Measurements from ENCODE around the gene UQCC2. TPM values are rescaled to one million over a fixed set of nuclear protein-coding genes. Genes with fewer than 3 reads are reported as not detected.

Gene UQCC2
- total RNA-seq, 1 donor from 2014 or later: 190 TPM

- intact Hi-C loops (cut with micrococcal nuclease): no loop called here
- DNase-seq (peak; percentile 59), ATAC-seq (peak; percentile 21)
Observed at GRCh38 chr6:33744895-33745546, 33.5 kb upstream of the UQCC2 start.

GRCh38 chr6:33744001-33744848, 32.7 kb upstream of the UQCC2 start:
- peak; percentile 28 for ATAC-seq
- intact Hi-C loops (cut with micrococcal nuclease): no loop called here
- DNase-seq: peak; percentile 81

GRCh38 chr6:33742837-33743236, 31.3 kb upstream of the UQCC2 start:
- no peak for ATAC-seq
- peak; percentile 53 for DNase-seq
- intact Hi-C loops (cut with micrococcal nuclease): no loop called here

- intact Hi-C loops (cut with micrococcal nuclease): no loop called here
- no peak for DNase-seq
- no peak for ATAC-seq
Observed at GRCh38 chr6:33742092-33742491, 30.6 kb upstream of the UQCC2 start.

GRCh38 chr6:33740794-33741193, 29.3 kb upstream of the UQCC2 start:
- ATAC-seq (no peak), DNase-seq (no peak)
- intact Hi-C loops (cut with micrococcal nuclease): no loop called here

GRCh38 chr6:33740204-33740608, 28.7 kb upstream of the UQCC2 start:
- DNase-seq (peak; percentile 55), ATAC-seq (peak; percentile 31)
- intact Hi-C loops (cut with micrococcal nuclease): no loop called here

- no peak for DNase-seq
- ATAC-seq: no peak
- intact Hi-C loops (cut with micrococcal nuclease): no loop called here
Observed at GRCh38 chr6:33739571-33739970, 28.1 kb upstream of the UQCC2 start.

GRCh38 chr6:33738879-33739278, 27.4 kb upstream of the UQCC2 start:
- ATAC-seq (no peak), DNase-seq (no peak)
- intact Hi-C loops (cut with micrococcal nuclease): no loop called here

- intact Hi-C loops (cut with micrococcal nuclease): no loop called here
- ATAC-seq: peak; percentile 32
- peak; percentile 54 for DNase-seq
Observed at GRCh38 chr6:33738153-33738552, 26.7 kb upstream of the UQCC2 start.

GRCh38 chr6:33737267-33738026, 25.9 kb upstream of the UQCC2 start:
- ATAC-seq: peak; percentile 81
- peak; percentile 75 for DNase-seq
- intact Hi-C loops (cut with micrococcal nuclease): no loop called here

- no peak for ATAC-seq
- DNase-seq: no peak
- intact Hi-C loops (cut with micrococcal nuclease): no loop called here
Observed at GRCh38 chr6:33735216-33735615, 23.7 kb upstream of the UQCC2 start.

- ATAC-seq (no peak), DNase-seq (no peak)
- intact Hi-C loops (cut with micrococcal nuclease): no loop called here
Observed at GRCh38 chr6:33733709-33734007, 22.2 kb upstream of the UQCC2 start.

- DNase-seq (no peak), ATAC-seq (no peak)
- intact Hi-C loops (cut with micrococcal nuclease): no loop called here
Observed at GRCh38 chr6:33732817-33733708, 21.6 kb upstream of the UQCC2 start.

- intact Hi-C loops (cut with micrococcal nuclease): no loop called here
- ATAC-seq (no peak), DNase-seq (peak; percentile 32)
Observed at GRCh38 chr6:33732385-33732784, 20.9 kb upstream of the UQCC2 start.

- intact Hi-C loops (cut with micrococcal nuclease): no loop called here
- peak; percentile 52 for DNase-seq
- ATAC-seq: peak; percentile 23
Observed at GRCh38 chr6:33731751-33732282, 20.3 kb upstream of the UQCC2 start.

GRCh38 chr6:33731035-33731434, 19.5 kb upstream of the UQCC2 start:
- intact Hi-C loops (cut with micrococcal nuclease): no loop called here
- DNase-seq (no peak), ATAC-seq (no peak)

- intact Hi-C loops (cut with micrococcal nuclease): no loop called here
- peak; percentile 11 for ATAC-seq
- DNase-seq: no peak
Observed at GRCh38 chr6:33730611-33731010, 19.1 kb upstream of the UQCC2 start.

GRCh38 chr6:33729059-33729458, 17.6 kb upstream of the UQCC2 start:
- intact Hi-C loops (cut with micrococcal nuclease): no loop called here
- ATAC-seq (no peak), DNase-seq (no peak)

GRCh38 chr6:33728438-33728837, 16.9 kb upstream of the UQCC2 start:
- intact Hi-C loops (cut with micrococcal nuclease): no loop called here
- DNase-seq (peak; percentile 77), ATAC-seq (peak; percentile 76)
